ENCODE measurements around the gene OR2AT4.

Gene OR2AT4

GRCh38 chr11:75066061-75066460, 30.6 kb downstream of the OR2AT4 start:
- Histone ChIP-seq H3K27ac (replicated peaks) (no peak overlapping the region), H3K4me3 (replicated peaks; ENCODE audit: insufficient read depth, low read length) (no peak overlapping the region), H3K27me3 (ENCODE audit: insufficient read depth, poor library complexity, severe bottlenecking) (peaks cover 4% of the 10 kb centered on the region)
- no peak for TF ChIP-seq GABPA (IDR thresholded peaks at IDR 0.05; ENCODE audit: low read depth)
- TF ChIP-seq CTCF (IDR thresholded peaks at IDR 0.05; ENCODE audit: insufficient read depth, low read length): no peak
- no peak for TF ChIP-seq REST (IDR thresholded peaks at IDR 0.05; ENCODE audit: insufficient replicate concordance, low read depth)
- TF ChIP-seq POLR2AphosphoS5 (IDR thresholded peaks at IDR 0.05; ENCODE audit: low read depth): no peak
- TF ChIP-seq SPI1 (IDR thresholded peaks at IDR 0.05; ENCODE audit: borderline replicate concordance, low read depth): no peak
- DNase-seq (ENCODE audit: low read depth in 1 of 2, low spot score in 1 of 2): no peak

- TF ChIP-seq CTCF (IDR thresholded peaks at IDR 0.05; ENCODE audit: insufficient read depth, low read length) (no peak), GABPA (IDR thresholded peaks at IDR 0.05; ENCODE audit: low read depth) (no peak), SPI1 (IDR thresholded peaks at IDR 0.05; ENCODE audit: borderline replicate concordance, low read depth) (no peak), REST (IDR thresholded peaks at IDR 0.05; ENCODE audit: insufficient replicate concordance, low read depth) (no peak), POLR2AphosphoS5 (IDR thresholded peaks at IDR 0.05; ENCODE audit: low read depth) (no peak)
- Histone ChIP-seq H3K27ac (replicated peaks) (no peak overlapping the region), H3K4me3 (replicated peaks; ENCODE audit: insufficient read depth, low read length) (no peak overlapping the region), H3K27me3 (ENCODE audit: insufficient read depth, poor library complexity, severe bottlenecking) (peaks cover 4% of the 10 kb centered on the region)
- no peak for DNase-seq (ENCODE audit: low read depth in 1 of 2, low spot score in 1 of 2)
Measured at GRCh38 chr11:75063741-75064314, 32.8 kb downstream of the OR2AT4 start.

- Histone ChIP-seq H3K27ac (replicated peaks) (no peak overlapping the region), H3K4me3 (replicated peaks; ENCODE audit: insufficient read depth, low read length) (no peak overlapping the region), H3K27me3 (ENCODE audit: insufficient read depth, poor library complexity, severe bottlenecking) (peaks cover 3% of the 10 kb centered on the region)
- no peak for DNase-seq (ENCODE audit: low read depth in 1 of 2, low spot score in 1 of 2)
- TF ChIP-seq POLR2AphosphoS5 (IDR thresholded peaks at IDR 0.05; ENCODE audit: low read depth): no peak
- TF ChIP-seq REST (IDR thresholded peaks at IDR 0.05; ENCODE audit: insufficient replicate concordance, low read depth): no peak
- TF ChIP-seq SPI1 (IDR thresholded peaks at IDR 0.05; ENCODE audit: borderline replicate concordance, low read depth): no peak
- TF ChIP-seq CTCF (IDR thresholded peaks at IDR 0.05; ENCODE audit: insufficient read depth, low read length): no peak
- TF ChIP-seq GABPA (IDR thresholded peaks at IDR 0.05; ENCODE audit: low read depth): no peak
Measured at GRCh38 chr11:75059299-75059698, 37.4 kb downstream of the OR2AT4 start.

Data from HL-60 (cell line).